HL-60 (cell line): Measurements from ENCODE around the gene ZNF841.
A peak's percentile ranks its signal among the peaks of the same experiment; 100 is the strongest.
"Not testable (repeated sequence)": the region's sequence is repeated elsewhere in the genome, so short reads cannot be mapped to it uniquely, and the experiment has no call there.

Experiments
- DNase-seq, 2 experiments: peaks; one replicate each; pipeline ENCODE4 v3.0.0-alpha.2; 2010 to 2020; ENCODE audit warnings: low read depth in 1 of 2, low spot score in 1 of 2
- H3K27ac ChIP-seq: fragments of 250-450 bp; sonication (Bioruptor Pico); replicated peaks from 2 replicates; pipeline ENCODE4 v1.5.1; 2020; ENCODE audit warnings: mild to moderate bottlenecking, moderate library complexity
- H3K27me3 ChIP-seq: fragments of 250-450 bp; sonication (Bioruptor Pico); 2 replicates; pipeline ENCODE4 v1.5.1; 2021; ENCODE audit warnings: mild to moderate bottlenecking, moderate library complexity; ENCODE audit not compliant: insufficient read depth, poor library complexity, severe bottlenecking
- H3K4me3 ChIP-seq: replicated peaks from 2 replicates; pipeline ENCODE4 v1.5.1; 2011; ENCODE audit warnings: mild to moderate bottlenecking, control low read depth, low read length; ENCODE audit not compliant: insufficient read depth
- CTCF ChIP-seq: IDR thresholded peaks from one replicate; pipeline ENCODE4 v1.5.1; 2011; ENCODE audit warnings: low read length, control low read depth, inconsistent platforms; ENCODE audit not compliant: insufficient read depth
- GABPA ChIP-seq: IDR thresholded peaks from 2 replicates; pipeline ENCODE4 v1.6.1; 2012; ENCODE audit warnings: low read depth
- POLR2AphosphoS5 ChIP-seq: IDR thresholded peaks from 2 replicates; pipeline ENCODE4 v1.6.1; 2012; ENCODE audit warnings: low read depth
- REST ChIP-seq: IDR thresholded peaks from 2 replicates; pipeline ENCODE4 v1.6.1; 2012; ENCODE audit warnings: low read depth; ENCODE audit not compliant: insufficient replicate concordance
- SPI1 ChIP-seq: IDR thresholded peaks from 2 replicates; pipeline ENCODE4 v1.6.1; 2012; ENCODE audit warnings: low read depth, mild to moderate bottlenecking, borderline replicate concordance

ZNF841 gene

GRCh38 chr19:52028027-52028779, 67.4 kb downstream of the ZNF841 start, which contains the start of gene ZNF614:
Gene ZNF614 (minus strand): TSS chr19:52028379. CDS start chr19:52025745, 2,634 bp downstream.
- no peak for TF ChIP-seq GABPA
- peak; percentile 90 for TF ChIP-seq POLR2AphosphoS5
- TF ChIP-seq CTCF = no peak
- TF ChIP-seq REST = peak; percentile 26
- no peak for TF ChIP-seq SPI1
- Histone ChIP-seq H3K27ac (peak within 1 kb of the TSS; percentile 91), H3K27me3 (no peaks in the 10 kb centered on the region), H3K4me3 (peak within 1 kb of the TSS; percentile 59)
- peak; percentile 80 to 89 for DNase-seq

- H3K27ac ChIP-seq, H3K4me3 ChIP-seq, H3K27me3 ChIP-seq, DNase-seq: not testable (repeated sequence)
These were observed 69.1 kb downstream of the ZNF841 start for GRCh38 chr19:52026255-52026990.

- H3K27me3 ChIP-seq, H3K4me3 ChIP-seq, DNase-seq, H3K27ac ChIP-seq: not testable (repeated sequence)
These were observed 71.1 kb downstream of the ZNF841 start for GRCh38 chr19:52024478-52024877.

- Histone ChIP-seq H3K4me3 (no peak overlapping the region), H3K27me3 (no peaks in the 10 kb centered on the region), H3K27ac (no peak overlapping the region)
- TF ChIP-seq POLR2AphosphoS5 (no peak), REST (no peak), CTCF (no peak), GABPA (no peak), SPI1 (no peak)
- DNase-seq = no peak
These were observed 73.4 kb downstream of the ZNF841 start for GRCh38 chr19:52022193-52022592.
